Large intestine (tissue), 3 donors: ENCODE data around the gene RAE1. TPM values are rescaled to one million over a fixed set of nuclear protein-coding genes. Genes with fewer than 3 reads are reported as not detected.
A peak's percentile ranks its signal among the peaks of the same experiment; 100 is the strongest.
"Not testable (repeated sequence)": the region's sequence is repeated elsewhere in the genome, so short reads cannot be mapped to it uniquely, and the experiment has no call there.

Experiments
- DNase-seq, 2 donors: peaks; one replicate each; pipeline versions ENCODE4 v3.0.0 to v3.0.0-alpha.2; 2013
- H3K27ac ChIP-seq: one replicate; pipeline ENCODE4 v1.5.1; 2013; ENCODE audit warnings: low read length
- H3K27me3 ChIP-seq: 2 replicates; pipeline ENCODE4 v1.6.1; 2013; ENCODE audit warnings: low read length; ENCODE audit not compliant: control insufficient read depth, insufficient read depth
- H3K36me3 ChIP-seq: 2 replicates; pipeline ENCODE4 v1.6.1; 2013; ENCODE audit warnings: low read length; ENCODE audit not compliant: control insufficient read depth, insufficient read depth
- H3K4me1 ChIP-seq: one replicate; pipeline ENCODE4 v1.6.1; 2013; ENCODE audit warnings: low read length; ENCODE audit not compliant: control insufficient read depth, insufficient read depth
- H3K4me3 ChIP-seq: one replicate; pipeline ENCODE4 v1.5.1; 2013; ENCODE audit warnings: low read length
- H3K9me3 ChIP-seq: one replicate; pipeline ENCODE4 v1.6.1; 2013; ENCODE audit warnings: mild to moderate bottlenecking, low read depth, low read length, moderate library complexity; ENCODE audit not compliant: control insufficient read depth
- WGBS: methylation state at CpG from one replicate; pipeline ENCODE4 v1.1.5; 2013; ENCODE audit warnings: low lambda C conversion rate; ENCODE audit not compliant: insufficient coverage; 5-methylcytosine and 5-hydroxymethylcytosine counted together
- polyA plus RNA-seq: library from polyadenylated mRNA; unstranded; fragments of 120-200 nt; gene quantifications from one replicate; pipeline ENCODE4 v1.2.1, GENCODE V29; 2013

The RAE1 gene
- polyA plus RNA-seq, 1 donor = 34.4 TPM

GRCh38 chr20:57346477-57346876 is 4.6 kb upstream of the RAE1 start:
- H3K4me1 ChIP-seq = no peaks in the 10 kb centered on the region
- H3K27ac ChIP-seq = no peak overlapping the region
- no peaks in the 10 kb centered on the region for H3K36me3 ChIP-seq
- 0% methylated on average over 1 of the region's 4 CpGs for WGBS
- H3K4me3 ChIP-seq = no peak overlapping the region
- H3K9me3 ChIP-seq = no peaks in the 10 kb centered on the region
- peak; percentile 31 to 37 for DNase-seq
- H3K27me3 ChIP-seq = peaks cover 2% of the 10 kb centered on the region

GRCh38 chr20:57347393-57347792 is 3.7 kb upstream of the RAE1 start:
- no peak overlapping the region for H3K4me3 ChIP-seq
- 70% methylated on average over 1 of the region's 4 CpGs for WGBS

GRCh38 chr20:57348200-57348921 is 2.7 kb upstream of the RAE1 start:
- not testable (repeated sequence) for H3K4me1 ChIP-seq, H3K4me3 ChIP-seq, H3K36me3 ChIP-seq, H3K27me3 ChIP-seq, DNase-seq, H3K9me3 ChIP-seq, H3K27ac ChIP-seq
- WGBS = no CpG with 5 or more reads among the region's 47 CpGs

More at GRCh38 chr20:57347393-57347792, 3.7 kb upstream of the RAE1 start:
- Histone ChIP-seq H3K27ac (no peak overlapping the region), H3K27me3 (peaks cover 2% of the 10 kb centered on the region), H3K4me1 (peaks cover 7% of the 10 kb centered on the region), H3K9me3 (no peaks in the 10 kb centered on the region), H3K36me3 (no peaks in the 10 kb centered on the region)
- no peak for DNase-seq

- not testable (repeated sequence) for H3K27ac ChIP-seq, DNase-seq, H3K9me3 ChIP-seq, H3K4me1 ChIP-seq, H3K4me3 ChIP-seq, H3K27me3 ChIP-seq
- H3K36me3 ChIP-seq = peaks cover 13% of the 10 kb centered on the region
- no CpG with 5 or more reads among the region's 21 CpGs for WGBS
Measured at GRCh38 chr20:57348922-57349574, 2.0 kb upstream of the RAE1 start.

- H3K4me1 ChIP-seq = peaks cover 8% of the 10 kb centered on the region
- no peak for DNase-seq
- H3K27ac ChIP-seq = no peak overlapping the region
- H3K27me3 ChIP-seq = peaks cover 2% of the 10 kb centered on the region
- peaks cover 21% of the 10 kb centered on the region for H3K36me3 ChIP-seq
- H3K4me3 ChIP-seq = no peak overlapping the region
- H3K9me3 ChIP-seq = no peaks in the 10 kb centered on the region
- no CpG with 5 or more reads among the region's 16 CpGs for WGBS
Measured at GRCh38 chr20:57350081-57350710, 859 bp upstream of the RAE1 start.

GRCh38 chr20:57350726-57351041 is 371 bp upstream of the RAE1 start:
- no CpG with 5 or more reads among the region's 24 CpGs for WGBS
- Histone ChIP-seq H3K27ac (peak overlapping the region; percentile 65), H3K4me3 (peak overlapping the region; percentile 79), H3K36me3 (peaks cover 25% of the 10 kb centered on the region)
- not testable (repeated sequence) for H3K9me3 ChIP-seq, DNase-seq, H3K27me3 ChIP-seq, H3K4me1 ChIP-seq

GRCh38 chr20:57352305-57352704 is 1.2 kb downstream of the RAE1 start:
- peaks cover 8% of the 10 kb centered on the region for H3K4me1 ChIP-seq
- DNase-seq = no peak
- no CpG with 5 or more reads among the region's 6 CpGs for WGBS
- H3K4me3 ChIP-seq = no peak overlapping the region
- no peak overlapping the region for H3K27ac ChIP-seq
- H3K9me3 ChIP-seq = no peaks in the 10 kb centered on the region
- peaks cover 2% of the 10 kb centered on the region for H3K27me3 ChIP-seq
- peaks cover 38% of the 10 kb centered on the region for H3K36me3 ChIP-seq

- Histone ChIP-seq H3K4me1 (peaks cover 8% of the 10 kb centered on the region), H3K36me3 (peaks cover 38% of the 10 kb centered on the region), H3K27ac (no peak overlapping the region), H3K27me3 (peaks cover 2% of the 10 kb centered on the region), H3K4me3 (no peak overlapping the region), H3K9me3 (no peaks in the 10 kb centered on the region)
- 96% methylated on average over 7 of the region's 9 CpGs for WGBS
- DNase-seq = no peak
Measured at GRCh38 chr20:57353351-57353750, 2.3 kb downstream of the RAE1 start.

GRCh38 chr20:57361517-57361916 is 10.5 kb downstream of the RAE1 start:
- Histone ChIP-seq H3K36me3 (peaks cover 44% of the 10 kb centered on the region), H3K27me3 (no peaks in the 10 kb centered on the region), H3K4me1 (no peaks in the 10 kb centered on the region), H3K27ac (no peak overlapping the region), H3K4me3 (no peak overlapping the region), H3K9me3 (no peaks in the 10 kb centered on the region)
- WGBS = no CpG with 5 or more reads among the region's 6 CpGs
- DNase-seq = no peak

GRCh38 chr20:57364451-57364850 is 13.4 kb downstream of the RAE1 start:
- Histone ChIP-seq H3K4me3 (no peak overlapping the region), H3K4me1 (no peaks in the 10 kb centered on the region), H3K36me3 (peaks cover 62% of the 10 kb centered on the region), H3K9me3 (no peaks in the 10 kb centered on the region), H3K27ac (no peak overlapping the region), H3K27me3 (no peaks in the 10 kb centered on the region)
- no peak for DNase-seq
